Neural cell (in vitro differentiated cells): ENCODE data around the gene IRF9.

ENCODE experiments used
- TAF1 ChIP-seq: IDR thresholded peaks from 2 replicates; pipeline ENCODE4 v1.6.1; 2012; ENCODE audit warnings: low read depth
- TF ChIP-seq, protein P1 (sequence below): fragments of 450-650 bp; IDR thresholded peaks from 2 replicates; pipeline ENCODE4 v1.5.1; 2014; ENCODE audit warnings: antibody characterized with exemption, mild to moderate bottlenecking, moderate library complexity; ENCODE audit not compliant: poor library complexity, severe bottlenecking

DNA sequence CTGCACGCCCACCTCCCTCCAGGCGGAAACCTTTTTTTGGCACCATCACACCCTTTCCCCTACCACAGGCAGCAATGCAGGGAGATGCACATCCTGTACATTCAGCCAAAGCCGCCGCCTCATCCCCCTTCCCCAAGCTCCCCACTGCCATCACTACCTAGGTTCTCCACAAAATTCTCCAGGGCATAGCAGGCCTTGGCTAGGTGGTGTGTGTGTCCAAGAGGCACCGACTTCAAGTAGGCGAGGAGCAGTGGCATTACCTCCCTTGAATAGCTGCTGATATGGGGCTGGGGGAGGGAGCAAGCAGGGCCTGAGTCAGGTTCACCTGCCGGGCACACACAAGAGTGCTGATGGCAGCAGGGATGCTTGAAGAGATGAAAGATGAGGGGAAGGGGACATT is 24.0 kb downstream of the IRF9 start:
- TF ChIP-seq TAF1: no peak
- TF ChIP-seq, protein P1, sequence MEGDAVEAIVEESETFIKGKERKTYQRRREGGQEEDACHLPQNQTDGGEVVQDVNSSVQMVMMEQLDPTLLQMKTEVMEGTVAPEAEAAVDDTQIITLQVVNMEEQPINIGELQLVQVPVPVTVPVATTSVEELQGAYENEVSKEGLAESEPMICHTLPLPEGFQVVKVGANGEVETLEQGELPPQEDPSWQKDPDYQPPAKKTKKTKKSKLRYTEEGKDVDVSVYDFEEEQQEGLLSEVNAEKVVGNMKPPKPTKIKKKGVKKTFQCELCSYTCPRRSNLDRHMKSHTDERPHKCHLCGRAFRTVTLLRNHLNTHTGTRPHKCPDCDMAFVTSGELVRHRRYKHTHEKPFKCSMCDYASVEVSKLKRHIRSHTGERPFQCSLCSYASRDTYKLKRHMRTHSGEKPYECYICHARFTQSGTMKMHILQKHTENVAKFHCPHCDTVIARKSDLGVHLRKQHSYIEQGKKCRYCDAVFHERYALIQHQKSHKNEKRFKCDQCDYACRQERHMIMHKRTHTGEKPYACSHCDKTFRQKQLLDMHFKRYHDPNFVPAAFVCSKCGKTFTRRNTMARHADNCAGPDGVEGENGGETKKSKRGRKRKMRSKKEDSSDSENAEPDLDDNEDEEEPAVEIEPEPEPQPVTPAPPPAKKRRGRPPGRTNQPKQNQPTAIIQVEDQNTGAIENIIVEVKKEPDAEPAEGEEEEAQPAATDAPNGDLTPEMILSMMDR: no peak
